ENCODE results near the gene SPTBN1. TPM values are rescaled to one million over a fixed set of nuclear protein-coding genes. Genes with fewer than 3 reads are reported as not detected.
A peak's percentile ranks its signal among the peaks of the same experiment; 100 is the strongest.

The SPTBN1 gene
- total RNA-seq, 4 donors from 2014 or later: 65.0 to 217 (median 85.3) TPM

GRCh38 chr2:54558188-54559005 is 102.3 kb downstream of the SPTBN1 start:
- Histone ChIP-seq H3K9me3 (no peaks in the 10 kb centered on the region), H3K36me3 (no peaks in the 10 kb centered on the region), H3K27me3 (no peaks in the 10 kb centered on the region), H3K4me1 (peaks cover 12 to 82% (median 45%) of the 10 kb centered on the region in 3 donors), H3K4me3 (peak overlapping the region; percentile 54 to 74 (median 68)), H3K27ac (peak overlapping the region; percentile 88 to 98 (median 96))
- TF ChIP-seq POLR2A (IDR thresholded peaks at IDR 0.05): peak in 2 of 4 donors; percentile 51 to 72
- peak in 1 of 6 experiments; percentile 3 for TF ChIP-seq CTCF (IDR thresholded peaks at IDR 0.05)
- peak; percentile 15 for DNase-seq
- 0 to 4% methylated on average over 9 to 12 of the region's 59 CpGs for WGBS, 2 donors
- intact Hi-C loops (cut with DNase I): no loop called here

- intact Hi-C loops (cut with DNase I): no loop called here
- Histone ChIP-seq H3K27me3 (no peaks in the 10 kb centered on the region), H3K4me1 (peaks cover 12 to 82% (median 46%) of the 10 kb centered on the region in 3 donors), H3K36me3 (no peaks in the 10 kb centered on the region), H3K4me3 (peak overlapping the region; percentile 54 to 74 (median 68)), H3K9me3 (no peaks in the 10 kb centered on the region), H3K27ac (peak overlapping the region; percentile 88 to 98 (median 96))
- 16 to 19% methylated on average over 5 of the region's 5 CpGs for WGBS, 2 donors
- no peak for TF ChIP-seq CTCF (IDR thresholded peaks at IDR 0.05)
- no peak for TF ChIP-seq POLR2A (IDR thresholded peaks at IDR 0.05)
- DNase-seq: no peak
Measured at GRCh38 chr2:54559006-54559445, 102.9 kb downstream of the SPTBN1 start.

GRCh38 chr2:54559593-54560145 is 103.5 kb downstream of the SPTBN1 start:
- intact Hi-C loops (cut with DNase I): no loop called here

GRCh38 chr2:54560146-54560881 is 104.2 kb downstream of the SPTBN1 start:
- peaks cover 13 to 87% (median 50%) of the 10 kb centered on the region in 3 donors for H3K4me1 ChIP-seq
- peak overlapping the region; percentile 54 to 74 (median 68) for H3K4me3 ChIP-seq
- intact Hi-C loops (cut with DNase I): no loop called here
- TF ChIP-seq POLR2A (IDR thresholded peaks at IDR 0.05) (peak in 1 of 4 donors; percentile 66), CTCF (IDR thresholded peaks at IDR 0.05) (peak in 3 of 6 experiments; percentile 18 to 37 (median 21))
- no peaks in the 10 kb centered on the region for H3K36me3 ChIP-seq
- no peak for DNase-seq
- H3K27me3 ChIP-seq: no peaks in the 10 kb centered on the region
- H3K27ac ChIP-seq: peak overlapping the region; percentile 88 to 98 (median 96)
- WGBS, 2 donors: 2 to 3% methylated on average over 10 to 15 of the region's 19 CpGs
- no peaks in the 10 kb centered on the region for H3K9me3 ChIP-seq

More at GRCh38 chr2:54559593-54560145, 103.5 kb downstream of the SPTBN1 start:
- H3K36me3 ChIP-seq: no peaks in the 10 kb centered on the region
- H3K27me3 ChIP-seq: no peaks in the 10 kb centered on the region
- H3K9me3 ChIP-seq: no peaks in the 10 kb centered on the region
- no peak for DNase-seq
- H3K4me3 ChIP-seq: peak overlapping the region; percentile 54 to 74 (median 68)
- TF ChIP-seq POLR2A (IDR thresholded peaks at IDR 0.05) (peak in 1 of 4 donors; percentile 34), CTCF (IDR thresholded peaks at IDR 0.05) (no peak)
- H3K27ac ChIP-seq: peak overlapping the region; percentile 88 to 98 (median 96)
- H3K4me1 ChIP-seq: peaks cover 12 to 87% (median 51%) of the 10 kb centered on the region in 3 donors
- 1 to 2% methylated on average over 9 of the region's 9 CpGs for WGBS, 2 donors
